HG02840 (cell line): ENCODE results near the gene ANKRD13D.
A peak's percentile ranks its signal among the peaks of the same experiment; 100 is the strongest.
"Not testable (repeated sequence)": the region's sequence is repeated elsewhere in the genome, so short reads cannot be mapped to it uniquely, and the experiment has no call there.

Experiments used
- ATAC-seq: cut with Tn5 transposase; IDR thresholded peaks from one replicate; pipeline ENCODE4 v1.9.1; 2021; ENCODE audit warnings: mild to moderate bottlenecking, moderate library complexity, moderate number of reproducible peaks; ENCODE audit not compliant: unreplicated experiment, low FRiP score

The ANKRD13D gene

DNA sequence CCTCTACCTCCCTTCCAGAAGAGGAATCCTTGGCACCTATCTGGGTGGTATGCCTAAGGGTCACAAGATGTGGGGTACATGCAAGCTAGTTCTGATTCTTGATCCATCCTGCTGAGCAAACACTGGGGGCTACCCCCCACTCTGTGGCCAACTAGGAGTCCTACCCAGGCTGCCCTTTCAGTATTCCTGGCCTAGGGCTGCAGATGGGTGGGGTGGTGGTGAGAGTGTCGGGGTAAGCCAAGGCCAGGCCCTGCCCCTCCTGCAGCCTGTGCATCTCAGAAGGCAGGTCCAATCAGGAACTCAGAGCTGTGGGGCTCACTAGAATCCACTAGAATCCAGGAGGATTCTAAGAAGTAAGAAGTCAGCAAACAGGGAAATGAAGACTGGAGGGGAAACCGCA lies 25.1 kb downstream of the ANKRD13D start:
- ATAC-seq = no peak

DNA sequence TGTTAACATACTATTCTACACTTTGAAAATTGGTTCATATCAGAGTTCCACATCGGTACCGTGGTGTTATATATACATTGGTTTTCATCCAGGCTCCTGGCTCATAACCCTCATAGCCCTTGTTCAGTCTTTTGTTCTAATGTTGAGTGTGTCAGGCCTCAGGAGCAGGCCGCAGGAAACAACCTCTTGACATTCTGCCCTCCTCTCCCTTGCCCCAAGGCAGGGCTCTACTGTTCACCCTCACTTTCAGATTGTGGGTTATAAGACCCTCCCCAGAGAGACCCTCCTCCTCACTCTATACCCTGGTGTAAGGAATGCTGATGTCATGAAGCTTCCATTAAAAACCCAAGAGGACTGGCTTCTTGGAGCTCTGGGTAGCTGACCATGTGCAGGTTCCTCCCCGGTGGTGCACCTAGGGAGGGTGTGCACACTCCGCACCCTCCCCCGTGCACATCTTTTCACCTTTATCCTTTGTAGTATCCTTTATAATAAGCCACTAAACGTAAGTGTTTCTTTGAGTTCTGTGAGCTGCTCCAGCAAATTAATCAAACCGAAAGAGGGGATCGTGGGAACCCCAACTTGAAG lies 26.3 kb downstream of the ANKRD13D start:
- ATAC-seq = no peak

- peak; percentile 2 for ATAC-seq
These were observed 27.7 kb downstream of the ANKRD13D start for GRCh38 chr11:67316882-67317204.

GRCh38 chr11:67317205-67317887 lies 28.2 kb downstream of the ANKRD13D start:
- peak; percentile 92 for ATAC-seq

DNA sequence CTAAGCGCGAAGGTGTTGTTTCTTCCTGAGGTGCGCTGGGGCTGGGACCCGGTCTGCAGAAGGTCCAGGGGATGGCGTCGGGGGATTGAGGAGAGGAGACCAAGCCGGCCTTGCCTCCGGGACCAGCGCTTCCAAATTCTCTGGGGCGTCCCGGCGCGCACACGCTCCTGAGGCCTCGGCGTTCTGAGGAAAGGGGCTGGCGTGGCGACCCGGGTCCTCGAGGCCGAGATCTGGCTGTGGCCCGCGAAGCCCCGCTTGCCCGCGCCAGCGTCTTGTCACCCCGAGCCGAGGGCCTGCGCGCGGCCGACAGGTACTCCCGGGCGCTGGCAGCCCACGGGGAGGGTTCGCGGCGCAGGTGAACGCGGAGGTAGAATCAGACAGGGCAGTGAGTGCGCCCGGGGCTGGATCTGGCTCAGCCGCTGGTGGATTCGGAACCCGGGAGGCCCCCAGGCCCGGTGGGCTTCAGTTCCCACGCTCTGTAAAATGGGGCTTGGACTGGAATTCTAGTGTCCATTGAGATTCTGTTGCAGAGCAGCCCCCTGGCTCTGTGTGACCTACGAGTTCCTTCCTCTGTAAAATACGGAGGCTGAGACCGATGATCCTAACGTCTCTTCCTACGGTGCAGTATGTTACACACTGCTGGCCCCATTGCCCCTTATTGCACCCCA lies 28.9 kb downstream of the ANKRD13D start:
- no peak for ATAC-seq

- not testable (repeated sequence) for ATAC-seq
These were observed 29.8 kb downstream of the ANKRD13D start for GRCh38 chr11:67318876-67319275.

GRCh38 chr11:67320011-67320410 lies 30.9 kb downstream of the ANKRD13D start:
- no peak for ATAC-seq

DNA sequence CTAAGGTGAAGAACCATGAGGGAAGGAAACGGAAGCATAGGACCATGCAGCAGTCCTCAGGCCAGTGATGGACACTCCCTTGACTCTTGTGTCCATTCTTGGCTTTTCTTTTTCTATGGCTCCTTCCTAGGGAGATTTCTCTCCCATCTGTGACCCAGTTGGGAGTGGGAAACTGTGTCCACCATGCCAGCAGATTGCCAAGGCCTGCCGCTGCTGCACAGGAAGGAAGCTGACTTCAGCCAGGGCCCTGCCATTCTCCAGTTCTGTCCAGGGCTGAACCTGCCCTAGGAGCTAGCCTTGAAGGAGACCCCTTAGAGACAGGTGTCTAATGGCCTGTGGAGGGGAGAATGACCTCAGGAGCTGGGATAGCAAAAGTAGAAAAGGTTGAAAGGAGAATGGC lies 31.6 kb downstream of the ANKRD13D start:
- no peak for ATAC-seq

DNA sequence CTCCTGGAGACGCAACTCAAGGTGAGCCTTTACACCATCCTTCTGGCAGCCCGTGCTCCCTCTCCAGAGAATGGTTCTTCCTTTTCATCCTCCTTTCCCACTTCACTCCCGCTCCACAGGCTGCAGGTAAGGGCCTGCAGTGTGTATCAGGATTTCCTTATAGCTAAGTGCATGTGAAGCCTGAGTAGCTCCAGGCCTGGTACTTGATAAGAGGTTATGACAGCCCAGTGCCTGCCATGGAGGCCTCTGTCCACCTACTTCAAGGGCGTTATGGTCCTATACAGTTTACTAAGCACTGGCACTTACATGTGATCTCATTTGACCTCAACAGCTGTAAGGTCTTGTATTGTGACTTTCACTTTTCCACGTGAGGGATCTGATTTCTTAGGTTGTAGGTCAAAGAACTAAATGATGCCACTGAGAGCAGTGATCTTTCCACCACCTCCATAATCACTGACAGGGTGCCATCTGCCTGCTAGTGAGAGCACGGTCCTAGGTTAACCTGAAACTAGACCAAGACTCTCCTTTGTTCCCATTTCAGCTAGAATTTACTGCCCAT lies 32.3 kb downstream of the ANKRD13D start:
- ATAC-seq = no peak

- no peak for ATAC-seq
These were observed 32.9 kb downstream of the ANKRD13D start for GRCh38 chr11:67322049-67322448.

DNA sequence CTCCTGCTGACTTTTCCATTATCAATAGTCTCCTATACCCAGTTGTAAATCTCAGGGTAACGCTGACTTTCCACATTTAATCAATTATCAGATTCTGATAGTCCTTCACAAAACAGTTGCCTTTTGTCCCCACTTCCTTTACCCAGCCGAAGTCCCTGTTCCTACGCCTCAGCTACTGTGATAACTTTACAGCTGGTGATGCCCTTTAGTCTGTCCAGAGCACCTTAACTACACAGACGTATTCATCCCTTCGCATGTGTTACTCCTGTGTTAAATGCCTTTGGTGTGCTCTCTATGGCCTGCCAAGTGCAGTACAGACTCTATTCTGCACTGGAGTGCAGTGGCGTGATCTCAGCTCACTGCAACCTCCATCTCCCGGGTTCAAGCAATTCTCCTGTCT lies 34.4 kb downstream of the ANKRD13D start:
- no peak for ATAC-seq

DNA sequence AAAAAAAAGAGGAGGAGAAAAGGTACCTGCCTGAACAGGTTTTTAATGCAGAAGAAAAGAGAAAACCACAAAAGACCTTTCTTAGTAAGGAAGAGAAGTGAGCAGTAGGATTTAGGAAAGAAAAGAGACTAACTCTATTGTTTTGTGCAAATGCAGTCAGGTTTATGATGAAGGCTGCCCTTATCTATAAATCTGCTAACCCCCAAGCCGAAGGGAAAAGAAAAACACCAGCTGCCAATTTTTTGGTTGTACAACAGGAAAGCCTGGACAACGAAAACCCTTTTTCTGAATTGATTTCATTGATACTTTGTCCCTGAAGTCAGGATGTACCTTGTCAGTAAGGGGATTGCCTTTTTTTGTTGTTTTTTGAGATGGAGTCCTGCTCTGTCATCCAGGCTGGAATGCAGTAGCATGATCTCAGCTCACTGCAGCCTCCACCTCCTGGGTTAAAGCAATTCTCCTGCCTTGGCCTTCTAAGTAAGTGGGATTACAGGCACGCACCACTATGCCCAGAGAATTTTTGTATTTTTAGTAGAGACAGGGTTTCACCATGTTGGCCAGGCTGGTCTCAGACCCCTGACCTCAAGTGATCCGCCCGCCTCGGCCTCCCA lies 43.1 kb downstream of the ANKRD13D start:
- no peak for ATAC-seq

DNA sequence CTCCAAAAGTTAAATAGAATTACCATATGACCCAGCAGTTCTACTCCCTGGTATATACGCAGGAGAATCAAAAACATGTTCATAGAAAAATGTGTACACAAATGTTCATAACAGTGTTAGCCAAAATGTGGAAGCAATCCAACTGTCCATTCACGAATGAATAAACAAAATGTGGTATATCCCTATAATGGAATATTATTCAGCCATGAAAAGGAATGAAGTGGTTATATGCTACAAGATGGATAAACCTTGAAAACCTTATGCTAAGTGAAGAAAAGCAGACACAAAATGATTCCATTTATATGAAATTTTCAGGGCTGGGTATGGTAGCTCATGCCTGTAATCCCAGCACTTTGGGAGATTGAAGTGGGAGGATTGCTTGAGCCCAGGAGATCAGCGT lies 48.2 kb downstream of the ANKRD13D start:
- no peak for ATAC-seq

DNA sequence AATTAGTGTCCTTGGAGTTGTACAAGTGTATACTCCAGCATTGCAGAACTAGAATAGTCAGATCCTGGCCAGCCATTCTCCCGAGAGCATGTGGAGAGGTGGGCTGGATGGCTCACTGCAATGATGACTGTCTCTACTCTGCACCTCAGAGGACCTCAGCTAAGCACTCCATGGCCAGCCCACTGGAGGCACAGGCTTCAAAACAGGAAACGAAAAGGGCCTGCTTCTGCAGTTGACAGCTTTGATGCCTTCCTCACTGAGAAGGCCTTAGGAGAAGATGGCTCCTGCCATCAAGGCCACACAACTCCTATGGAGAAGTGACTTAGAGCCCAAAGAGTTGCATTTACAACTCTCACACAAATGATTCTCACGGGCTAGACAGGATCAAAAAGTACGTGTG lies 55.2 kb downstream of the ANKRD13D start:
- no peak for ATAC-seq

- ATAC-seq = no peak
These were observed 56.3 kb downstream of the ANKRD13D start for GRCh38 chr11:67345247-67345919.

- ATAC-seq = no peak
These were observed 57.1 kb downstream of the ANKRD13D start for GRCh38 chr11:67345920-67346819.

DNA sequence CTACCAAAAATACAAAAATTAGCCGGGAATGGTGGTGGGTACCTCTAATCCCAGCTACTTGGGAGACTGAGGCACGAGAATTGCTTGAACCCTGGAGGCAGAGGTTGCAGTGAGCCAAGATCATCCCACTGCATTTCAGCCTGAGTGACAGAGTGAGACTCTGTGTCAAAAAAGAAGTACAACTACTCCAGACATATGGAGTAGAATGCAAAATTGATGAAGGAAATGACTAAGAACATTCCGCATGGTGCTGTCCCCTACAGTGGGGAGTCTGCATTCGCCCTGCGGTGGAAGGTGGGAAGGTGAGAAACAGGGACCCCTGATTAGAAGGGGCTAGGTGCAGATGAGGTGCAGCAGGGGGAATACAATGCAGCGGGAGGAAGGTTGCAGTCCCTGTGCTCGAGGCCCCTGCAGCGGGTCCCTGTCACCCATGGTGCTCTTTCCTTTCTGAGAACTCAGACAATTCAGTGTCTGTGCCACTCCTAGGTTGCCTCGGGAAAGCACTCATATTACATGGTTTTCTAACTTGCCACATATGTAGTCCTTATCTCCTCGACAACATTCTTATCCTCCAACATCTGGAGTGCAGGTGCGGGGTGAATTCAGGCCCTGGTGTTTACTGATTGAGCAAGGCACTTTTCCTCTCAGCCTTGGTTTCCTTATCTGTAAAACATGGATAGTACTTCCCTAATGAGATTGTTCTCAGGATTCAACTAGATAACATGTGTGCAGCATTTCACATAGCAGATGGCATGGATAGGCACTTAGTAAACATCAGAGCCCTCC lies 59.1 kb downstream of the ANKRD13D start:
- no peak for ATAC-seq

DNA sequence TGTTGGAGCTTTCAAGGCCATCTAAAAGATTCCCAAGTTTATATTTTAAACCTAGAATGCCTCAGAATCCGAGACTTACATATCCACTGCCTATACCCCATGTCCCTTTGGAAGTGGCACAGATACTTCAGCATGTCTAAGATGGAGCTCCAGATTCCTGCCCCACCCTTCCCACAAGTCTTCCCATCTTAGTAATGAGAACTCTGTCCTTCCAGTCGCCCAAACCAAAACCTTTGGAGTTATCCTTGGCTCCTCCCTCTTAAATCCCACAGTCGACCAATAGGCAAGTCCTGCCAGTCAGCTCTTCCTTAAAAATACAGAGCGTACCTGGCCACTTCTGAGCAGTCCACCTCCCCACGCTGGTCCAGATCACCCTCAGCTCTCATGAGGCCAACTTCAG lies 59.9 kb downstream of the ANKRD13D start:
- ATAC-seq = no peak

DNA sequence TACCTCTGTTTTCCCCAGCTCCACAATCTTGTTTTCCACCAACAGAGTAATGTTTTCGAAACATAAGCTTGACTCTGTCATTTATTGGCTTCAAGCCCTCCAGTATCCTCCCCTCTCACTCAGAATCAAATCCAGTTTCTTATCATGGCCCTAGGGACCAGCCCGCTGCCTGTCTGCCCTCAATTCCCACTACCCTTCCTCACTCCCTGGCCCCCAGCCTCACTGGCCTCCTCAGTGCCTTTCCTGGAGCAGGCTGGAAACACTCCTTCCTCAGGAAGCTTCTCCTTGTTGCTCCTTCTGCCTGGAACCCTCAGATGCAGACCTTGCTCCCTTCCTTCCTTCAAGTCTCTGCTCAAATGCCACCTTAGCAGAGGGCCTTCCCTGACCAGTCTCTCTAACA lies 60.4 kb downstream of the ANKRD13D start:
- no peak for ATAC-seq
